AG08396 (cell line): ENCODE data around the gene AURKAIP1.

Experiments
- DNase-seq: peaks from one replicate; pipeline ENCODE4 v3.0.0; 2012; ENCODE audit warnings: low spot score, mixed read lengths

AURKAIP1 gene

GRCh38 chr1:1345860-1346500 lies 29.0 kb downstream of the AURKAIP1 start:
- DNase-seq = no peak

- no peak for DNase-seq
Measured at GRCh38 chr1:1345384-1345783, 29.6 kb downstream of the AURKAIP1 start.

DNA sequence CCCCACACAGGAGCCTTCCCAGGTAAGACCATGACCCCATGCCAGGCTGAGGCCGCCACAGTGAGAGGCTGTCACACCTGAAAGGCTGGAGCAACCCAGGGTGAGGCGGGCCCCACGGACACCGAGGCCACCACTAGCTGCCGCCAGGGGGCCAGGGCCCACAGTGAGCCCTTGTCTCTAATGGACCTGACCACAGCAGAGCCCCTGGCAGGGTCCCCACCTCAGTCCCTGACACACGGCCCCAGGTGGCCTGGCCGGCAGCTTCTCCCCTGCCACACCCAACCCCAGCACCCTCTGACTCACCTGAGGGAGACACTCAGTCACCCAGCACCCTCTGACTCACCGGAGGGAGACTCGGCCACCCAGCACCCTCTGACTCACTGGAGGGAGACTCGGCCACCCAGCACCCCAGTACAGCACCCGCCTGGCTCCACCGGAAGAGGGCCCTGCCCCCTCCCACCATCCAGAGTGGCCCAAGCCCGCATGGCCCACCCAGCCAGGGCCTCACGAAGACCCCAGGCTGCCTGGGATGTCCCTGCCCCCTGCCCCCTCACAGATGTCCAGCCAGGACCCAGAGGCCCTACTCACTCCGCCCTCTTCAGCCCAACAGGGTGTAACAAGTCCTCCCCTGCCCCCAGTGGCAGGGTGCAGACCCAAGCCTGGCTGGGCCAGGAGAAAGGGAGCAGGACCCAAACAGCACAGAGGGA lies 30.2 kb downstream of the AURKAIP1 start:
- peak; percentile 82 for DNase-seq

DNA sequence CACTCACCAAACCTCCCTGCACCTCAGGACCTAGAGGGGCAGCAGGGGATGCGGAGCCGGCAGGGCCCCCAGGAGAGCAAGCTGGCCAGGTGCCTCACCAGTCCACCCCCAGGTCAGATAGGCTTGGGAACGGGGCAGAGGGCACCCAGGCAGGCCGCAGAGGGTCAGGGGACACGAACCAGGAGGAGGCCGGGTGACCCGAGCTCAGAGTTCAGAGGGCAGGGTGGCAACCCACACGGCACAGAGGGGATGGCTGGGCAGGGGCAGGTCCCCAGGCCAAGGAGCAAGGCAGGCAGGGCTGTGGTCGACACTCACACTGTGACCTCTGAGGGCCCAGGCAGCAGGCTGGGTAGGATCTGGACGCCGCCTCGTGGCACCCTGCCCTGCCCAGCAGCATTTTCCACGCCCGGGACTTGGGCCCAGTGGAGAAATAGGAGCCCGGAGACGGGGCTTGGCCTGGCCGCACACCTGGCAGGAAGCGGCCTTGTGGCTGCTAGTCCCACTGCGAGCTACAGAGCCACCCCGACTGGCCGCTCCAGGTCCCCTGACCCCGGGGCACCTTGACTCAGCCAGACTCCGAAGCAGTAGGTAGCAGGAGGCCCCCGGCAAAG lies 31.1 kb downstream of the AURKAIP1 start:
- DNase-seq = no peak

DNA sequence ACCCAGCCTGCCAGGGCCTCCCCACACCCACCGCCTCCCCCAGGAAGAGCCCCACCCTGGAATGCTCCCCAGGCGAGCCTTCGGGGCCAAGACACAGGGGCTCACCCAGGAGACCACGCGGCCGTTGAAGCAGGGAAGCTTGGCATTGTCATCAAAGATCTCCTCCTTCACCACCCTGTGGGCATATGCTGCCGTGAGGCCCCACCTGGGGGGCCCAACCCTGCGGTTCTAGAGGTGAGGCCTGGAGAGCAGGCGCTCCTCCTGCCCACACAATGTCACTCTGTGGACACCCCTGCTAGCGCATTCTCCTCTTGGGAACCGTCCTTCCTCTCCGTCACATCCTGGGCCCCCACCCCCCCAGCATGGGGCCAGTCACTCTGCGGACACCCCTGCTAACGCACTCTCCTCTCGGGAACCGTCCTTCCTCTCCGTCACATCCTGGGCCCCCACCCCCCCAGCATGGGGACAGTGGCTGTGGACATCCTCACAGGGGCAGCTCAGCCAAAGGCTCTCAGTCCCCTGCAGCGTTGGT lies 32.4 kb downstream of the AURKAIP1 start:
- no peak for DNase-seq

GRCh38 chr1:1342061-1342562 lies 32.9 kb downstream of the AURKAIP1 start:
- DNase-seq = no peak

DNA sequence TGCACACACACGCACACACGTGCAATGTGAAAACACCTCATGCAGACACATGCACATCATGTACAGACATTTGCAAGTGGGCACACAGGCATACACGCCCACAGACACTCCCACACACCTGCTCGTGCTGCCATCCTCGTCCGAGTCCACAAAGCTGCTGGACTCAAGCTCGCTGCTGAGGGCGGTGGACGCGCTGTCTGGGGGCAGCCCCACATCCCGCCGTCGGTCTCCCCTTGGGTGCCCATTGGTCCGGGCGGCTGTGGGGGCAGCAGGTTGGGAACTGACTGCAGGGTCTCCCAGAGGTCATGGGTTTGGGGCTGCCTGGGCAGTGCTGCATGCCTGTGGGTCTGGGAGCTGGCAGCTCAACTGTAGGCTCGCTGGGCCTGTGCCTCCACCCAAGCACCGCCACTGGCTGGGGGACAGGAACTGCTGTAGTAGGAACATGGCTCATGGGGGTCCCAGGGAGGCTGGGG lies 33.4 kb downstream of the AURKAIP1 start:
- no peak for DNase-seq

DNA sequence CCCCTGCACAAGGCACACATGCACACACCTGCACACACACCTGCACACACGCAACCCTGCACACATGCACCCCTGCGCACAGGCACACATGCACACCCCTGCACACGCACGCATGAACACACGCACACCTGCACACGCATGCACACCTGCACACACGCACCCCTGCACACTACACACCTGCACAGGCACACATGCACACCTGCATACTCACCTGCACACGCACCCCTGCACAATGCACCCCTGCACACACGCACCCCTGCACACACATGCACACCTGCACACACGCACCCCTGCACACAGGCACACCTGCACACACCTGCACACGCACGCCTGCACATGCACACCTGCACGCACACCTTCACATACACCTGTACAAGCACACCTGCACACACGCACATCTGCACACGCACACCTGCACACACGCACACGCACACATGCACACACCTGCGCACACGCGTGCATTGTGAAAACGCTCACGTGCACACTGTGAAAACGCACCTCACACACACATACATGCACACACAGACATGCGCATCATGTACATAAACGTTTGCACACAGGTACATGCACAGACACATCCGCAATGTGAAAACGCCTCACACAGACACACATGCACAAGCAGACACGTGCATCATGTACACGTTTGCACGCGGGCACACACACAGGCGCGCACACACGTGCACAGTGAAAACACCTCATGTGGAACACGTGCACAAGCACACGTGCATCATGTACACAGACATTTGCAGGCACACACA lies 34.0 kb downstream of the AURKAIP1 start:
- DNase-seq = no peak

GRCh38 chr1:1340185-1340584 lies 34.8 kb downstream of the AURKAIP1 start:
- no peak for DNase-seq

GRCh38 chr1:1338278-1338677 lies 36.7 kb downstream of the AURKAIP1 start:
- DNase-seq = no peak

DNA sequence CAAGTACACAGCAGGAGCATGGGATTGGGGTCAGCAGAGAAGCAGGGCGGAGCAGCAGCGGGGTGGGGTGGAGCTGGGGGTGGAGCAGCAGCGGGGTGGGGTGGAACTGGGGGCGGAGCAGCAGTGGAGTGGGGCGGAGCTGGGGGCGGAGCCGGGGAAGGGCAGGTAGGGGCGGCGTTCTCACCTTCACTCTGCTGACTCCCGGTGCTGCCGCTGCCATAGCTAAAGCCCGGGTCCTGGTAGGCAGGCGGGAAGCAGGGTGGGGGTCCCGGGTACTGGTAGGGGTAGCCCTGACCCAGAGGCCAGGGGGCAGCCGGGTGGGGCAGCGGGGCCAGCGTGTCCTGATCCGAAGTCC lies 37.2 kb downstream of the AURKAIP1 start:
- no peak for DNase-seq

DNA sequence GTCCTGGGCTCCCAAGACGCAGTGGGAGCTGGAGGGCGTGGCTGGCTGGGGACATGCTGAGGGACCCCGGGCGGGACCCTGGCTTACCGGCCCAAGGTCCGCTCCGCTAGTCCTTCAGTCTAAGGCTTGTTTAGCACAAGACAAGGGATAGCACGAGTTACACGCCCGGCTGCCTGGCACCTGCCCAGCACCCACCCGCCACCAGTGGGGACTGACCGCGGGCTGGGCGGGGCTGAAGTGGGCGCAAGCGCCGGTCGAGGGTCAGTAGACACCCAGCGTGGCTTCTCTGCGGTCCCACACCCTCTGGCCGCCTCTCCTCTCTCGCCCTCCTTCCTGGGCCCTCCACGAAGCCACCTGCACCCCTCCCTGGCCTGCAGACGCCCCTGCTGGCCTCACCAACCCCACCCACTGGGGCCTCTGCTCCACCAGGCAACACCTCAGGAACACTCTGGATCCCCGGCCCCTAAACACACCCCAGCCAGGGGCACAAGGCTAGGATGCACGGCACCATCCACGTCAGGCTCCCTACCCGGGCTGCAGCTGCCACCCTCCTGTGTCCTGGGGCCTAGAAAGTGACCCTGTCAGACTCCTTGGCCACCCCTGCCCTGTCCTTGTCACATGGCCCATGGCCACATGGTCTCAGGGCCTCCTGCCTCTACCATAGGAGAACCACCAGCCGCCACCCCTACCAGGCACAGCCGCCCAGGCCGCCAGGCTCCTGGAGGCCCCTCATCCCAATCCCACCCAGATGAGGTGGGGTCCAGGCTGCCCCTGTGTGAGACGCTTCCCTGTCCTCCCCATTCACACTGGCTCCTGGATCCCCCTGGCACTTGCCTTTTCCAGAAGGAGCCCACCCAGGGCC lies 37.8 kb downstream of the AURKAIP1 start:
- DNase-seq = no peak

DNA sequence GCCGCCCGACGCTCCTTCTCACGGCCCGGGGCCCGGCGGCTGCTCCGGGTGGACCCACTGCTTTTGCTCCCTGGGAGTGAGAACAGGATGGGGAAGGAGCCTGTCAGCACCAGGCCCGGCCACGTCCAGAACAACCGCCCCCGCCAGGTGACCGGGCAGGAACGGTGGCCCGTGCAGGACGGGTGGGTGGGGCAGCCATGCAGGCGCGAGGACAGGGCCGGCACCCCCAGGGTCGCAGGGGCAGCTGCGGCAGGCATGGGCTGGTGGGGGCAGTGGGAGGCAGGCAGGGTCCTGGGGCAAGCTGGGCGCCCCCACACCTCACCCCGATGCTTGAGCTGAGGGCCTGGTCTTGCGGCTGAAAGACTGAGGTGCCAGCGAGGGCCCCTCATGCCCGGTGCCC lies 38.6 kb downstream of the AURKAIP1 start:
- no peak for DNase-seq

DNA sequence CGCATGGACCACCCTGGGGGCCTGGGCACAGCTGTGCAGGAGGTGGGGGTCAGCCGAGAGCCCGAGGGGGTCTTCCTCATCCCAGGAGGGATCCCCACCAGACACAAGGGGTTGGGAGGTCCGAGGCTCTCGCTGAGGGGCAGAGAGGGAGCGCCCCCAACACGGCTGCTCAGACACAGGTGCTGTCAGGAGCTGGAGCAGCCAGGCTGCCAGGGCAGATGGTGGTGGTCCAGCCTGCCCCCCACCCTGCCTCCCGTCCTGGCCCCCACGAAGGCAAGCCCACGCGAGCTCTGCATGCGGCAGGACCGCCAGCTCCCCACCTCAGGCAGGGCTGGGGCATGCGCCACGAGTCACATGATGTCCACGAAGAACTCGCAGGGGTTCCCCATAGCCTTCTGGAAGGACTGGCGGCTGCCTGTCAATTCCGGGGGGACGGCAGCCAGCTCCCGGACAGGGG lies 39.2 kb downstream of the AURKAIP1 start:
- DNase-seq = no peak

GRCh38 chr1:1335283-1335682 lies 39.7 kb downstream of the AURKAIP1 start:
- no peak for DNase-seq

DNA sequence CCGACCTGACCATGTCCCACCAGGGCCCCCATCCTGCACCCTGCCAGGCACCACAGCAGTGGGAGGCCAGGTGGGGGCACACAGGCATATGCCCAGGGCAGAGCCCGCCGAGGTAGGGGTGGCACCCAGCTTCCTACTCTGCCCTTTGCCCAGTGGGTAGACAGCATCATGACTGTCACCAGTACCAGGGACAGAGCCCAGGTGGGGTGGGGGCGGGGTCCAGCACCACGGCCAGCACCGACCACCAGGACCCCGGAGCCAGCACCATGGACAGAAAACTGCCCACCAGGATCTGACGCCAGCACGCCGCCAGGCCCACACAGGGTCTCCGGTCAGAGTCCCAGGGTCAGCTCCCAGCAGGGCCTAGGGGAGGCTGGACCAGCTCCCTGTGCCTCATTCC lies 40.2 kb downstream of the AURKAIP1 start:
- no peak for DNase-seq

DNA sequence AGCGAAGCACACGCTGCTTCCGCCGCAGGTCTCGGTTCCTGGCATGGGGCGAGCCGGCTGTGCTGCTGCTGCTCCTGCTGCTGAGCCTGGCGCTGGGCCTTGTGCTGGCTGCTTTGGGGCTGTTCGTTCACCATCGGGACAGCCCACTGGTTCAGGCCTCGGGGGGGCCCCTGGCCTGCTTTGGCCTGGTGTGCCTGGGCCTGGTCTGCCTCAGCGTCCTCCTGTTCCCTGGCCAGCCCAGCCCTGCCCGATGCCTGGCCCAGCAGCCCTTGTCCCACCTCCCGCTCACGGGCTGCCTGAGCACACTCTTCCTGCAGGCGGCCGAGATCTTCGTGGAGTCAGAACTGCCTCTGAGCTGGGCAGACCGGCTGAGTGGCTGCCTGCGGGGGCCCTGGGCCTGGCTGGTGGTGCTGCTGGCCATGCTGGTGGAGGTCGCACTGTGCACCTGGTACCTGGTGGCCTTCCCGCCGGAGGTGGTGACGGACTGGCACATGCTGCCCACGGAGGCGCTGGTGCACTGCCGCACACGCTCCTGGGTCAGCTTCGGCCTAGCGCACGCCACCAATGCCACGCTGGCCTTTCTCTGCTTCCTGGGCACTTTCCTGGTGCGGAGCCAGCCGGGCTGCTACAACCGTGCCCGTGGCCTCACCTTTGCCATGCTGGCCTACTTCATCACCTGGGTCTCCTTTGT lies 41.3 kb downstream of the AURKAIP1 start:
- DNase-seq = no peak

GRCh38 chr1:1332774-1333480 lies 42.1 kb downstream of the AURKAIP1 start:
- DNase-seq = no peak

DNA sequence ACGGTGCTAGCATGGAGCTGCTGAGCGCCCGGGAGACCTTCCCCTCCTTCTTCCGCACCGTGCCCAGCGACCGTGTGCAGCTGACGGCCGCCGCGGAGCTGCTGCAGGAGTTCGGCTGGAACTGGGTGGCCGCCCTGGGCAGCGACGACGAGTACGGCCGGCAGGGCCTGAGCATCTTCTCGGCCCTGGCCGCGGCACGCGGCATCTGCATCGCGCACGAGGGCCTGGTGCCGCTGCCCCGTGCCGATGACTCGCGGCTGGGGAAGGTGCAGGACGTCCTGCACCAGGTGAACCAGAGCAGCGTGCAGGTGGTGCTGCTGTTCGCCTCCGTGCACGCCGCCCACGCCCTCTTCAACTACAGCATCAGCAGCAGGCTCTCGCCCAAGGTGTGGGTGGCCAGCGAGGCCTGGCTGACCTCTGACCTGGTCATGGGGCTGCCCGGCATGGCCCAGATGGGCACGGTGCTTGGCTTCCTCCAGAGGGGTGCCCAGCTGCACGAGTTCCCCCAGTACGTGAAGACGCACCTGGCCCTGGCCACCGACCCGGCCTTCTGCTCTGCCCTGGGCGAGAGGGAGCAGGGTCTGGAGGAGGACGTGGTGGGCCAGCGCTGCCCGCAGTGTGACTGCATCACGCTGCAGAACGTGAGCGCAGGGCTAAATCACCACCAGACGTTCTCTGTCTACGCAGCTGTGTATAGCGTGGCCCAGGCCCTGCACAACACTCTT lies 42.8 kb downstream of the AURKAIP1 start:
- DNase-seq = no peak
